Type B pancreatic cell (in vitro differentiated cells): ENCODE measurements around the gene EPHA4. TPM values are rescaled to one million over a fixed set of nuclear protein-coding genes. Genes with fewer than 3 reads are reported as not detected.

ENCODE experiments used
- DNase-seq: peaks from one replicate; pipeline ENCODE4 v3.0.0; 2021; ENCODE audit warnings: mixed read lengths; ENCODE audit not compliant: unreplicated experiment; ENCODE audit errors: extremely low spot score
- H3K27ac Mint-ChIP-seq: 2 replicates; pipeline ENCODE4 v1.8.0; 2021; ENCODE audit warnings: mild to moderate bottlenecking, mixed read lengths
- H3K27me3 Mint-ChIP-seq: 2 replicates; pipeline ENCODE4 v1.8.0; 2021; ENCODE audit warnings: mixed read lengths
- H3K36me3 Mint-ChIP-seq: 2 replicates; pipeline ENCODE4 v1.8.0; 2021; ENCODE audit warnings: mixed read lengths
- H3K4me1 Mint-ChIP-seq: one replicate; pipeline ENCODE4 v1.8.0; 2021; ENCODE audit warnings: mixed read lengths; ENCODE audit not compliant: unreplicated experiment
- H3K4me3 Mint-ChIP-seq: 2 replicates; pipeline ENCODE4 v1.8.0; 2021; ENCODE audit warnings: mild to moderate bottlenecking, mixed read lengths
- H3K9me3 Mint-ChIP-seq: 2 replicates; pipeline ENCODE4 v1.8.0; 2021; ENCODE audit warnings: mixed read lengths
- CTCF ChIP-seq: fragments of 200-600 bp; sonication (generic); conservative IDR thresholded peaks from 2 replicates; pipeline ENCODE4 v1.5.0; 2021; ENCODE audit warnings: antibody characterized with exemption, mild to moderate bottlenecking
- total RNA-seq: library from RNA; stranded (reverse); gene quantifications from 2 replicates; pipeline ENCODE4 v1.2.1, GENCODE V29; 2021; ENCODE audit warnings: low replicate concordance

Gene EPHA4
- total RNA-seq, 1 donor from 2014 or later: 78.3 TPM

DNA sequence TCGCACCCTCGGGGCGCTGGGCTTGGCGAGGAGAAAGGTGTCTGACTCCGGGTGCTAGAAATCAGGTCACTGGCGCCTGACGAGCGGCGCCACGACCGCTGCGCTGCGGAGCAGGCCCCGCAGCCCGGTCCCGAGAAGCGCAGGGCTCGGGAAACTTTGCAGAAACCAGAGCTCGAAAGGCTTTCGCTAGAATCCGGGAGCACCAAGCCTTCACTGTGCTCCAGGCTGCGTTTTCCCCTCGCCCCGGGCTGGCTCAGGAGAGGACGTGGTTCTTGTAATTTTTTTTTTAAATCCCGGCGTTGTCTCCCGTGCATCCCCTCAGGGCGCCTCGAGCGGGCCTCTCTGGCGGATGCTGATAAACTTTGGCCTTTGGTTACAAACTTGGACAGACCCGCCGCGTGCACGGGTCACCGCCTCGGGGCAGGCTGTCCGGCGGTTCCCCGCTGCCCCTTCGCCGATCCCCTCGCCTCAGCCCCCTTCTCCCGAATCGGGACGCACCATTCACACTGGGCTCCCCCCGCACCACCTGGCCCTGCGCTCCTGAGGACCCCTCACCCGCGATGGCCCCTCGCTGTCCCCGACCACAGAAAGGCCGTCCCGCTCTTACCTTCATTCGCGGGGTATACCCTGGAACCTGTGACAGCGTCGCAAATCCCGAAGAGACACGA, 419 bp downstream of the EPHA4 start:
- TF ChIP-seq CTCF: no peak
- Mint-ChIP-seq H3K9me3 (no peaks in the 10 kb centered on the region), H3K4me1 (peaks cover 29% of the 10 kb centered on the region), H3K36me3 (peaks cover 7% of the 10 kb centered on the region), H3K4me3 (peak overlapping the region; percentile 100), H3K27me3 (peaks cover 44% of the 10 kb centered on the region), H3K27ac (peak overlapping the region; percentile 94)
- DNase-seq: peak; percentile 71

GRCh38 chr2:221571025-221571550, 1.0 kb downstream of the EPHA4 start:
- H3K27me3 Mint-ChIP-seq: peaks cover 40% of the 10 kb centered on the region
- peak overlapping the region; percentile 100 for H3K4me3 Mint-ChIP-seq
- DNase-seq: no peak
- H3K36me3 Mint-ChIP-seq: peaks cover 7% of the 10 kb centered on the region
- H3K4me1 Mint-ChIP-seq: peaks cover 33% of the 10 kb centered on the region
- TF ChIP-seq CTCF: no peak
- H3K27ac Mint-ChIP-seq: peak overlapping the region; percentile 94
- no peaks in the 10 kb centered on the region for H3K9me3 Mint-ChIP-seq

DNA sequence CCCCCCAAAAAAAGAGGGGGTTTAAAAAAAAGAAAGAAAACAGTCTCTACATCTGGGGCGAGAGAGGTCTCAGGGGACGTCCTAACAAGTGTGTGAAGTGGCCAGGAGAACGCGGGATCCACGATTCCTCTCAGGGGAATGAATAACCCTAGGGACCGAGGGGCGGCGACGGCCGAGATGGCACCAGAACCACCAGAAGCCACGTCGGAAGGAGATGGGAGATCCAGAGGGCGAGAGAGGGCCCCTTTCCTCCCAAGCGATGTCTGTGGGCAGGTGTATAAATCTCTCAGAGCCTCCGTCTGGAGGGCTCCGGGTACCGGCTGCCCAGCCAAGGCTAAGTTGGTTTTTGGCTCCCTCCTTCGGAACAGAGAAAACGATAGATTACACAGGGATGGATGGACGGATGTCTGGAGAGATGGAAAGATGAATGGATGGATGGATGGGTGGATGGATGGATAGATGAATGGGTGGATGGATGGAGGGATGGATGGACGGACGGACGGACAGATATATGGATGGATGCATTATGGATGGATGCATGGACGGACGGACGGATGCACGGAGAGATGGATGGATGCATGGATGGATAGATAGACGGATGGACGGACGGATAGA, 1.7 kb downstream of the EPHA4 start:
- no peak for DNase-seq
- Mint-ChIP-seq H3K4me1 (peaks cover 39% of the 10 kb centered on the region), H3K27ac (peak overlapping the region; percentile 94), H3K27me3 (peaks cover 42% of the 10 kb centered on the region), H3K36me3 (peaks cover 11% of the 10 kb centered on the region), H3K9me3 (no peaks in the 10 kb centered on the region), H3K4me3 (peak overlapping the region; percentile 100)
- no peak for TF ChIP-seq CTCF

DNA sequence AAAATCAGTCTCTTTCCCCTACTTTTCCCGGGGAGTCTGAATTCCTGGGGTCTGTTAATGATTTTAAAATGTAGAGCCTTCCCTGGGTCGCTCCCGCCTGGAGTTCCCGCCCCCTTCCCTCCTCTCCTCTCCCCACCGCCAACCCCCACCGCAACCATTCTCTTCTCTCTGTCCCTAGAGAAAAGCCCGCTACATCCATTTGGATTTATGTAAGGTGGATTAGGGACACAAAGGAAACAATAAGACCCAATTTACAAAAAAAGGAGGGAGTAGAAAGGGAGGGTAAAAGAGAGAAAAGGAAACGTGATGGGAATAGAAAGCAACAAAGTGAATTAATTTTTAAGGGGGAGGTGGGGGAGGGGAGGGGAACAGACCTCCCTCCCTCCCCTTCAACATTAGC, 2.2 kb downstream of the EPHA4 start:
- peaks cover 42% of the 10 kb centered on the region for H3K4me1 Mint-ChIP-seq
- H3K4me3 Mint-ChIP-seq: peak overlapping the region; percentile 100
- peak overlapping the region; percentile 94 for H3K27ac Mint-ChIP-seq
- H3K9me3 Mint-ChIP-seq: no peaks in the 10 kb centered on the region
- H3K27me3 Mint-ChIP-seq: peaks cover 39% of the 10 kb centered on the region
- no peak for TF ChIP-seq CTCF
- peaks cover 14% of the 10 kb centered on the region for H3K36me3 Mint-ChIP-seq
- no peak for DNase-seq

DNA sequence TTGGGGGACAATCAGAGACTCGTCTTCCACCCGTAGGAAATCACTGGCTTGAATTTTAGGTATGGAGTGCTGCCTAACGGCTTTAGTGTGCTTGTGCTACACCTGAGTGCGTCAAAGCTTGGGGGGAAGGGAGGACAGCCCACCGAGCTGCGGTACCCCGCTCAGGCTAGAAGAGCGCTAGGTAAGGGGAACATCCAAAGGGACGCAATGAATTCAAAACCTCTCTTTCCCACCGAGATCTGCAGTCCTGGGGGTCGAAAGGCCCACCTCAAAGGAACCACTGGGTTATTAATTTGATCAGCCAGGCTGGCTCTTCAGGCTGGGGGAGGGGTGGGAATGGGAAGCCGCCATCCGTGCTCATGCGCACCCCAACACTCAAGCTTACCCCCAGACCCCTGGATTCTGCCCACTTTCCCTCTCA, 2.7 kb downstream of the EPHA4 start:
- peaks cover 34% of the 10 kb centered on the region for H3K27me3 Mint-ChIP-seq
- peaks cover 16% of the 10 kb centered on the region for H3K36me3 Mint-ChIP-seq
- H3K4me3 Mint-ChIP-seq: peak overlapping the region; percentile 100
- no peak for TF ChIP-seq CTCF
- DNase-seq: no peak
- no peaks in the 10 kb centered on the region for H3K9me3 Mint-ChIP-seq
- peaks cover 39% of the 10 kb centered on the region for H3K4me1 Mint-ChIP-seq
- H3K27ac Mint-ChIP-seq: peak overlapping the region; percentile 63
